GM19035 (cell line): ENCODE results near the gene OR2V2.
A peak's percentile ranks its signal among the peaks of the same experiment; 100 is the strongest.

ENCODE experiments used
- ATAC-seq: cut with Tn5 transposase; IDR thresholded peaks from one replicate; pipeline ENCODE4 v1.9.1; 2021; ENCODE audit not compliant: unreplicated experiment

The OR2V2 gene

GRCh38 chr5:181205761-181206649 lies 58.6 kb downstream of the OR2V2 start:
- ATAC-seq: no peak

- peak; percentile 32 for ATAC-seq
These were observed 60.0 kb downstream of the OR2V2 start for GRCh38 chr5:181207214-181207959.

- ATAC-seq: no peak
These were observed 60.5 kb downstream of the OR2V2 start for GRCh38 chr5:181207960-181208253.
